ENCODE data around the gene LSP1. TPM values are rescaled to one million over a fixed set of nuclear protein-coding genes. Genes with fewer than 3 reads are reported as not detected.

The LSP1 gene
- total RNA-seq, 2 experiments from 2014 or later: 232 to 303 TPM

DNA sequence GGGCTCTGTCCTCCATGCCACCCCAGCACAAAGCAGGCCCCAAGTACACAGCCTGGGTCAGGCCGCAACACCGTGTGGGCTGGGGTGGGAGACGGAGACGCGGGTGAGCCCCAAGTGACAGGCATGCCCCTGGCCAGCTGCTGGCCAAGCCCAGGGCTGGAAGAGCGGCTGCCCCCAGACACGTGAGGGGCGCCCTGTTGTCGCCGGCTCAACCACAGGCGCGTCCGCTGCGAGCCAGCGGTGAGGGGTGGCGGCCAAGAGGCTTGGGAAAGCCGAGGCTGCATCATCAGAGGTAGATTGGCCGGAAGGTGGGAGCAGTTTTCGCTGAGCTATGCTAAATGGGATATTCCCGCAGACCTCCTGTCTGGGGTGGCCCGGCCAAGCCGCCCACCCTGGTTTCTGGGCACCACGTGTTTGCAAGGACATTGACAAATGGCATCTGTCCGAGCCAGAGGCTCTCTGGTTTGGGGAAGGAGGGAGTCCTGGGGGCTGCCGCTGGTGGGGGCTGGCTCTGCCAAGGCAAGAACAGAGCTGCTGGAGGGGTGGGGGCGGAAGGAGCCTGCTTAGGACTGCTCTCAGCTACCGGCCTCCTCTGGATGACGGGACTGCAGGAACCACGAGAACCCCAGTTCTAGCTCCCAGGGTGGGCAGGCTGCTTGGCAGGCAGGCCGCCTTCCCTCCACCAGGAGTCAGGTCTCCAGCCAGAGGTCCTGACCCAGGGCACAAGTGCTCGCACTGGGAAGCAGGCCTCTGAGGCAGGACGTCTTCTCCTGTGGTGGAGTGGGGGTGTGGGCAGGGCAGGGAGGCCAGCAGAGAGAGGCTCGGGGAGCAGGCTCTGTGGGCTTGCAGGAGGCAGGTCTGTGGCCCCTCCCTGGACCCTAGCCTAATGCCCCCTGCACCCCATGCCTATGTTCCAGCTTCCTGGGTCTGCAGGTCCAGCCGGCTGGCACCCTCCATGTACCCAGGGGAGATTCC, 38.3 kb downstream of the LSP1 start:
- DNase-seq (ENCODE audit: low spot score): no peak
- intact Hi-C loops (cut with micrococcal nuclease; ENCODE audit: unreplicated experiment): loop anchor here (10.0 kb wide), 1 partner anchor 54 kb away; the partner anchor contains the start of gene MRPL23
- no peaks in the 10 kb centered on the region for H3K4me1 ChIP-seq (ENCODE audit: insufficient read depth, low read length, poor library complexity, severe bottlenecking)
- no peaks in the 10 kb centered on the region for H3K9me3 ChIP-seq (ENCODE audit: low read length)
- H3K4me3 ChIP-seq (ENCODE audit: low read depth, low read length, poor library complexity, severe bottlenecking): no peak overlapping the region
- ChIA-PET CTCF (ENCODE audit: unreplicated experiment) (no interaction called here), POLR2A (no interaction called here)
- no peak overlapping the region for H2AFZ ChIP-seq (ENCODE audit: low read length)
- no peaks in the 10 kb centered on the region for H3K79me2 ChIP-seq (ENCODE audit: insufficient read depth, low read depth, low read length)
- no TSS peak for BruUV-seq (replicated peaks)
- peaks cover 17% of the 10 kb centered on the region for H3K36me3 ChIP-seq (ENCODE audit: insufficient read depth, low read length)
- no peak overlapping the region for H3K4me2 ChIP-seq (ENCODE audit: low read length)
- H3K9me2 ChIP-seq (ENCODE audit: insufficient read depth, low read length): no peaks in the 10 kb centered on the region
- no peak overlapping the region for H3K27ac ChIP-seq (ENCODE audit: low read depth, low read length, poor library complexity, severe bottlenecking)
- TF ChIP-seq, protein P1, sequence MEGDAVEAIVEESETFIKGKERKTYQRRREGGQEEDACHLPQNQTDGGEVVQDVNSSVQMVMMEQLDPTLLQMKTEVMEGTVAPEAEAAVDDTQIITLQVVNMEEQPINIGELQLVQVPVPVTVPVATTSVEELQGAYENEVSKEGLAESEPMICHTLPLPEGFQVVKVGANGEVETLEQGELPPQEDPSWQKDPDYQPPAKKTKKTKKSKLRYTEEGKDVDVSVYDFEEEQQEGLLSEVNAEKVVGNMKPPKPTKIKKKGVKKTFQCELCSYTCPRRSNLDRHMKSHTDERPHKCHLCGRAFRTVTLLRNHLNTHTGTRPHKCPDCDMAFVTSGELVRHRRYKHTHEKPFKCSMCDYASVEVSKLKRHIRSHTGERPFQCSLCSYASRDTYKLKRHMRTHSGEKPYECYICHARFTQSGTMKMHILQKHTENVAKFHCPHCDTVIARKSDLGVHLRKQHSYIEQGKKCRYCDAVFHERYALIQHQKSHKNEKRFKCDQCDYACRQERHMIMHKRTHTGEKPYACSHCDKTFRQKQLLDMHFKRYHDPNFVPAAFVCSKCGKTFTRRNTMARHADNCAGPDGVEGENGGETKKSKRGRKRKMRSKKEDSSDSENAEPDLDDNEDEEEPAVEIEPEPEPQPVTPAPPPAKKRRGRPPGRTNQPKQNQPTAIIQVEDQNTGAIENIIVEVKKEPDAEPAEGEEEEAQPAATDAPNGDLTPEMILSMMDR (conservative IDR thresholded peaks at IDR 0.05; ENCODE audit: low read length): no peak
- TF ChIP-seq EZH2phosphoT487 (IDR thresholded peaks at IDR 0.05; ENCODE audit: borderline replicate concordance, low read depth, low read length): no peak
- no peaks in the 10 kb centered on the region for H4K20me1 ChIP-seq (ENCODE audit: insufficient read depth, low read length)

DNA sequence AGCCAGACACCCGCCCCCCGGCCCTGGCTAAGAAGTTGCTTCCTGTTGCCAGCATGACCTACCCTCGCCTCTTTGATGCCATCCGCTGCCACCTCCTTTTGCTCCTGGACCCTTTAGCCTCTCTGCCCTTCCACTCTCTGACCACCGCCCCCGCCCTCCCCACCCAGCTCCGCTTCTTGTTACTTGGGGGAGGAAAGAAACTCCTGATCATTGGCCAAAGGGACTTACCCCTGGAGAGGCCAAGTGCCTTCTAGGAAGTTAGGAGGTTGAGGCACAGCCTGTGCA, 38.9 kb downstream of the LSP1 start, which contains the start of gene PRR33:
PRR33 (minus strand) TSS at position 65 of the 285 bp plus-strand sequence. CDS start 1,311 bp downstream, outside the sequence.
- no peaks in the 10 kb centered on the region for H3K4me1 ChIP-seq (ENCODE audit: insufficient read depth, low read length, poor library complexity, severe bottlenecking)
- POLR2A ChIA-PET: no interaction called here

More for the DNA sequence above, 38.9 kb downstream of the LSP1 start, which contains the start of gene PRR33:
- H3K4me2 ChIP-seq (ENCODE audit: low read length): no peak within 1 kb of the TSS
- no peaks in the 10 kb centered on the region for H3K9me3 ChIP-seq (ENCODE audit: low read length)
- H3K36me3 ChIP-seq (ENCODE audit: insufficient read depth, low read length): peaks cover 14% of the 10 kb centered on the region; the same call in 1 of the 2 replicates
- no peak within 1 kb of the TSS for H3K27ac ChIP-seq (ENCODE audit: low read depth, low read length, poor library complexity, severe bottlenecking)
- no peaks in the 10 kb centered on the region for H3K9me2 ChIP-seq (ENCODE audit: insufficient read depth, low read length)
- H2AFZ ChIP-seq (ENCODE audit: low read length): no peak within 1 kb of the TSS
- TF ChIP-seq EZH2phosphoT487 (IDR thresholded peaks at IDR 0.05; ENCODE audit: borderline replicate concordance, low read depth, low read length): no peak
- TF ChIP-seq, protein P1 (conservative IDR thresholded peaks at IDR 0.05; ENCODE audit: low read length): no peak
- no peaks in the 10 kb centered on the region for H3K79me2 ChIP-seq (ENCODE audit: insufficient read depth, low read depth, low read length)
- DNase-seq (ENCODE audit: low spot score): no peak
- intact Hi-C loops (cut with micrococcal nuclease; ENCODE audit: unreplicated experiment): loop anchor here (10.0 kb wide), 1 partner anchor 53 kb away; the partner anchor contains the start of gene MRPL23
- no peak within 1 kb of the TSS for H3K4me3 ChIP-seq (ENCODE audit: low read depth, low read length, poor library complexity, severe bottlenecking)
- BruUV-seq (replicated peaks): TSS peak; percentile 97
- no peaks in the 10 kb centered on the region for H4K20me1 ChIP-seq (ENCODE audit: insufficient read depth, low read length)
- CTCF ChIA-PET (ENCODE audit: unreplicated experiment): no interaction called here
